CD14-positive monocyte (primary cell): ENCODE data around the gene OBSCN. TPM values are rescaled to one million over a fixed set of nuclear protein-coding genes. Genes with fewer than 3 reads are reported as not detected.

ENCODE experiments used
- DNase-seq, 3 donors: peaks; one replicate each; pipeline ENCODE4 v3.0.0-alpha.2; 2011 to 2022
- H2AFZ ChIP-seq: 2 replicates; pipeline ENCODE4 v1.6.0; 2012; ENCODE audit warnings: mild to moderate bottlenecking, low read depth, low read length, inconsistent platforms; ENCODE audit not compliant: insufficient read depth, poor library complexity, severe bottlenecking
- H3K27ac ChIP-seq, 2 donors: 1 replicate in 1 of 2; 2 replicates in 1 of 2; pipeline ENCODE4 v1.5.1; 2012 to 2013; ENCODE audit warnings: low read length in 2 of 2, control low read depth in 1 of 2, inconsistent platforms in 1 of 2, low read depth in 1 of 2, mild to moderate bottlenecking in 1 of 2
- H3K27me3 ChIP-seq, 2 donors: one replicate each; pipeline versions ENCODE4 v1.6.0 to v1.6.1; 2011 to 2013; ENCODE audit warnings: low read length in 2 of 2; ENCODE audit not compliant: control insufficient read depth in 2 of 2, insufficient read depth in 2 of 2
- H3K36me3 ChIP-seq, 2 donors: replicated peaks in 1 of 2; 1 replicate in 1 of 2; 2 replicates in 1 of 2; pipeline versions ENCODE4 v1.5.1 to v1.6.1; 2012 to 2013; ENCODE audit warnings: low read length in 2 of 2, control low read depth in 1 of 2, inconsistent platforms in 1 of 2, mild to moderate bottlenecking in 1 of 2; ENCODE audit not compliant: insufficient read depth in 2 of 2, control insufficient read depth in 1 of 2
- H3K4me1 ChIP-seq, 2 donors: 1 replicate in 1 of 2; 2 replicates in 1 of 2; pipeline versions ENCODE4 v1.5.1 to v1.6.1; 2012 to 2013; ENCODE audit warnings: low read length in 2 of 2, control low read depth in 1 of 2, inconsistent platforms in 1 of 2, mild to moderate bottlenecking in 1 of 2, moderate library complexity in 1 of 2; ENCODE audit not compliant: insufficient read depth in 2 of 2, control insufficient read depth in 1 of 2
- H3K4me2 ChIP-seq: replicated peaks from 2 replicates; pipeline ENCODE3; 2012; ENCODE audit warnings: low read length, moderate library complexity, mild to moderate bottlenecking; ENCODE audit not compliant: poor library complexity, severe bottlenecking; ENCODE audit errors: extremely low read depth
- H3K4me3 ChIP-seq, 3 experiments: fragments of 200-600 bp in 1 of 3; sonication (generic) in 1 of 3; replicated peaks in 1 of 3; 1 replicate in 2 of 3; 2 replicates in 1 of 3; pipeline ENCODE4 v1.5.1; 2011 to 2013; ENCODE audit warnings: low read length in 3 of 3, mild to moderate bottlenecking in 3 of 3, control low read depth in 2 of 3, low read depth in 2 of 3, inconsistent platforms in 1 of 3, moderate library complexity in 1 of 3
- H3K79me2 ChIP-seq: 2 replicates; pipeline ENCODE4 v1.6.0; 2012; ENCODE audit warnings: mild to moderate bottlenecking, control low read depth, inconsistent platforms, low read length, moderate library complexity; ENCODE audit not compliant: insufficient read depth
- H3K9ac ChIP-seq: 2 replicates; pipeline ENCODE4 v1.6.0; 2017; ENCODE audit warnings: low read length, mild to moderate bottlenecking; ENCODE audit not compliant: insufficient read depth, poor library complexity, severe bottlenecking
- H3K9me3 ChIP-seq, 2 donors: replicated peaks in 1 of 2; 1 replicate in 1 of 2; 2 replicates in 1 of 2; pipeline versions ENCODE4 v1.5.1 to v1.6.1; 2012 to 2013; ENCODE audit warnings: low read length in 2 of 2, control low read depth in 1 of 2; ENCODE audit not compliant: control insufficient read depth in 1 of 2, insufficient read depth in 1 of 2
- H4K20me1 ChIP-seq: 2 replicates; pipeline ENCODE4 v1.6.0; 2012; ENCODE audit warnings: mild to moderate bottlenecking, low read length, control low read depth, moderate library complexity; ENCODE audit not compliant: insufficient read depth
- H3K27ac Mint-ChIP-seq, 7 donors: one replicate each; pipeline ENCODE4 v1.8.0; 2020; ENCODE audit warnings: mild to moderate bottlenecking in 7 of 7, mixed read lengths in 7 of 7, moderate library complexity in 6 of 7, inconsistent platforms in 2 of 7
- H3K27me3 Mint-ChIP-seq, 3 donors: one replicate each; pipeline ENCODE4 v1.8.0; 2021 to 2022; ENCODE audit warnings: low read depth in 3 of 3, mild to moderate bottlenecking in 3 of 3, mixed read lengths in 3 of 3, moderate library complexity in 3 of 3, inconsistent platforms in 1 of 3
- H3K36me3 Mint-ChIP-seq, 2 donors: one replicate each; pipeline ENCODE4 v1.8.0; 2020; ENCODE audit warnings: mixed read lengths in 2 of 2, inconsistent platforms in 1 of 2, mild to moderate bottlenecking in 1 of 2
- H3K4me1 Mint-ChIP-seq: one replicate; pipeline ENCODE4 v1.8.0; 2020; ENCODE audit warnings: mild to moderate bottlenecking, mixed read lengths
- H3K4me3 Mint-ChIP-seq, 2 donors: one replicate each; pipeline ENCODE4 v1.8.0; 2020; ENCODE audit warnings: mild to moderate bottlenecking in 2 of 2, mixed read lengths in 2 of 2, moderate library complexity in 1 of 2
- H3K9me3 Mint-ChIP-seq, 7 donors: one replicate each; pipeline ENCODE4 v1.8.0; 2020 to 2022; ENCODE audit warnings: mixed read lengths in 7 of 7, mild to moderate bottlenecking in 6 of 7, moderate library complexity in 6 of 7, inconsistent platforms in 2 of 7
- WGBS: methylation state at CpG from one replicate; pipeline ENCODE4 v1.1.5; 2013; ENCODE audit warnings: missing lambda C conversion rate; ENCODE audit not compliant: insufficient coverage; 5-methylcytosine and 5-hydroxymethylcytosine counted together
- intact Hi-C, 2 donors: fragments of 100-400 bp; cut with micrococcal nuclease; formaldehyde crosslinking; loops; one replicate each; pipeline versions ENCODE4 v1.15.0 to v1.15.1; 2023
- polyA plus RNA-seq, 3 donors: library from polyadenylated mRNA; depleted of rRNA in 1 of 3; unstranded in 2 of 3; stranded (reverse) in 1 of 3; fragments of 300-500 nt in 2 of 3; fragments of >200 nt in 1 of 3; fragmentation: Illumina TruSeq in 2 of 3; gene quantifications; 1 replicate in 2 of 3; 2 replicates in 1 of 3; pipeline ENCODE4 v1.2.3, GENCODE V29; 2012 to 2021
- TF ChIP-seq, protein P1 (sequence below): fragments of 200-600 bp; IDR thresholded peaks from one replicate; pipeline ENCODE4 v1.8.0; 2022; ENCODE audit warnings: antibody characterized with exemption, mild to moderate bottlenecking

Gene OBSCN
- polyA plus RNA-seq, 3 donors, result 0.57 to 1.5 (median 0.76) TPM

DNA sequence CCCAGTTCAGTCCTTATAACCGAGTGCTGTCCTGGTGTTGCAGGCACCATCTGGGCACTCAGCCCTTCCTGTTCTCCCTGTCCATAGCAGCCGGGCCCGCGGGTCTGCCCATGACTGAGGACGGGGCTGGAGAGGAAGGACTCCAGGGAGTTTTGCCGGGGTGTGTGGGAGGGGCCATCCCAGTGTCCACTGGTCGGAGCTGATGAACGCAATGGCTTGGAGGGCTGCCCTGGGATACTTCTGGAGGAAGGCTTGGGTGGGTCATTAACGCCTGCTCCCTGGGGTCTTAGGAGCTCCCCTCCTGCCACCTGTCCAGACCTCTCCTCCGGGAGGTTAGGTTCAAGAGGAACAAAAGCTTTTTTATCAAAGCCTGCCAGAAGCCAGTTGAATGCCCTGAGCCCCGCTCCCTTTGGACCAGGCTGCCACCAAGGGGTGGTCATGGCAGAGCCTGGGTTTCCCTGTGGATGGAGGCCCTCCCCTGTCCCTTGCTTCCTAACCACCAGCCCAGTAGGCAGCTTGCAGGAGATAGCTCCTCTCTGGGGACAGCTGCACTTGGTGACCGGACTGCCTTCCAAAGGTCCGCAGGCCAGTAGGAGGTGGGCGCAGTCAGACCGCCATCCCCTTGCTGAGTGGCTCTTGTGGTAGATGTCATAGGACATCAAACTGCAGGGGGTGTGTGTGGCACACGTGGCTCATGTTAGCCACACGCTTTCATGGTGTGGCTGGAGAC lies 137.5 kb downstream of the OBSCN start:
- Mint-ChIP-seq H3K36me3 (no peaks in the 10 kb centered on the region), H3K4me1 (no peaks in the 10 kb centered on the region), H3K27me3 (peaks cover 0 to 2% (median 0%) of the 10 kb centered on the region in 3 donors), H3K4me3 (no peak overlapping the region), H3K9me3 (peaks cover 0 to 2% (median 0%) of the 10 kb centered on the region in 7 donors), H3K27ac (no peak overlapping the region)
- DNase-seq, result no peak
- Histone ChIP-seq H3K9me3 (peaks cover 0 to 7% of the 10 kb centered on the region in 2 donors), H3K36me3 (no peaks in the 10 kb centered on the region), H3K79me2 (no peaks in the 10 kb centered on the region), H3K9ac (no peak overlapping the region), H3K4me1 (no peaks in the 10 kb centered on the region), H3K27me3 (no peaks in the 10 kb centered on the region), H2AFZ (no peak overlapping the region), H3K27ac (no peak overlapping the region), H3K4me2 (no peak overlapping the region), H4K20me1 (no peaks in the 10 kb centered on the region), H3K4me3 (no peak overlapping the region)
- intact Hi-C loops, result no loop called here
- TF ChIP-seq, protein P1, sequence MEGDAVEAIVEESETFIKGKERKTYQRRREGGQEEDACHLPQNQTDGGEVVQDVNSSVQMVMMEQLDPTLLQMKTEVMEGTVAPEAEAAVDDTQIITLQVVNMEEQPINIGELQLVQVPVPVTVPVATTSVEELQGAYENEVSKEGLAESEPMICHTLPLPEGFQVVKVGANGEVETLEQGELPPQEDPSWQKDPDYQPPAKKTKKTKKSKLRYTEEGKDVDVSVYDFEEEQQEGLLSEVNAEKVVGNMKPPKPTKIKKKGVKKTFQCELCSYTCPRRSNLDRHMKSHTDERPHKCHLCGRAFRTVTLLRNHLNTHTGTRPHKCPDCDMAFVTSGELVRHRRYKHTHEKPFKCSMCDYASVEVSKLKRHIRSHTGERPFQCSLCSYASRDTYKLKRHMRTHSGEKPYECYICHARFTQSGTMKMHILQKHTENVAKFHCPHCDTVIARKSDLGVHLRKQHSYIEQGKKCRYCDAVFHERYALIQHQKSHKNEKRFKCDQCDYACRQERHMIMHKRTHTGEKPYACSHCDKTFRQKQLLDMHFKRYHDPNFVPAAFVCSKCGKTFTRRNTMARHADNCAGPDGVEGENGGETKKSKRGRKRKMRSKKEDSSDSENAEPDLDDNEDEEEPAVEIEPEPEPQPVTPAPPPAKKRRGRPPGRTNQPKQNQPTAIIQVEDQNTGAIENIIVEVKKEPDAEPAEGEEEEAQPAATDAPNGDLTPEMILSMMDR, result no peak
- WGBS, result 94% methylated on average over 13 of the region's 17 CpGs

- no peak overlapping the region for H3K27ac Mint-ChIP-seq
- 97% methylated on average over 8 of the region's 9 CpGs for WGBS
Measured at GRCh38 chr1:228346731-228347130, 138.9 kb downstream of the OBSCN start.

More at GRCh38 chr1:228346731-228347130, 138.9 kb downstream of the OBSCN start:
- H3K9ac ChIP-seq, result no peak overlapping the region
- H3K4me1 ChIP-seq, result no peaks in the 10 kb centered on the region
- peaks cover 0 to 7% of the 10 kb centered on the region in 2 donors for H3K9me3 ChIP-seq
- intact Hi-C loops, result no loop called here
- TF ChIP-seq, protein P1, result no peak
- H4K20me1 ChIP-seq, result no peaks in the 10 kb centered on the region
- H3K4me2 ChIP-seq, result no peak overlapping the region
- H3K36me3 ChIP-seq, result no peaks in the 10 kb centered on the region
- no peaks in the 10 kb centered on the region for H3K79me2 ChIP-seq
- H3K4me3 ChIP-seq, result no peak overlapping the region
- H3K36me3 Mint-ChIP-seq, result no peaks in the 10 kb centered on the region
- H3K4me3 Mint-ChIP-seq, result no peak overlapping the region
- no peaks in the 10 kb centered on the region for H3K27me3 ChIP-seq
- H3K4me1 Mint-ChIP-seq, result no peaks in the 10 kb centered on the region
- H3K9me3 Mint-ChIP-seq, result peaks cover 0 to 2% (median 0%) of the 10 kb centered on the region in 7 donors
- no peak for DNase-seq
- H2AFZ ChIP-seq, result no peak overlapping the region
- H3K27me3 Mint-ChIP-seq, result peaks cover 0 to 2% (median 0%) of the 10 kb centered on the region in 3 donors
- H3K27ac ChIP-seq, result no peak overlapping the region
